GM12872 (cell line): ENCODE results near the gene ARL2.

Experiments used
- TF ChIP-seq, protein P1 (sequence below): IDR thresholded peaks from 3 replicates; pipeline ENCODE4 v1.5.1; 2011; ENCODE audit warnings: low read depth, mild to moderate bottlenecking, low read length, moderate library complexity; ENCODE audit not compliant: insufficient read depth

ARL2 gene

DNA sequence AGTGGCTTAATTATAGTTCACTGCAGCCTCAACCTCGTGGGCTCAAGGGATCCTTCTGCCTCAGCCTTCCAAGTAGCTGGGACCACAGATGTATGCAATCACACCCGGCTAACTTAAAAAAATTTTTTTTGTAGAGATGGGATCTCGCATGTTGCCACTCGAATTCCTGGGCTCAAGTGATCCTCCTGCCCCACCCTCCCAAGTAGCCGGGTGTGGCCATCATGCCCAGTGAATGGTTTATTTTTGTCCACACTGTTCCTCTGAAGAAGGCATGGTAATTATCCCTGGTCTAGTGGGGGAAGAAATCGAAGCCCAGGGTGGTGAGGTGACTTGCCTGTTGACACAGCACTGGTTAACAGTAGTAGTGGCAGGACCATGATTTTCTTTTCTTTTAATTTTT, 28.9 kb downstream of the ARL2 start:
- TF ChIP-seq, protein P1, sequence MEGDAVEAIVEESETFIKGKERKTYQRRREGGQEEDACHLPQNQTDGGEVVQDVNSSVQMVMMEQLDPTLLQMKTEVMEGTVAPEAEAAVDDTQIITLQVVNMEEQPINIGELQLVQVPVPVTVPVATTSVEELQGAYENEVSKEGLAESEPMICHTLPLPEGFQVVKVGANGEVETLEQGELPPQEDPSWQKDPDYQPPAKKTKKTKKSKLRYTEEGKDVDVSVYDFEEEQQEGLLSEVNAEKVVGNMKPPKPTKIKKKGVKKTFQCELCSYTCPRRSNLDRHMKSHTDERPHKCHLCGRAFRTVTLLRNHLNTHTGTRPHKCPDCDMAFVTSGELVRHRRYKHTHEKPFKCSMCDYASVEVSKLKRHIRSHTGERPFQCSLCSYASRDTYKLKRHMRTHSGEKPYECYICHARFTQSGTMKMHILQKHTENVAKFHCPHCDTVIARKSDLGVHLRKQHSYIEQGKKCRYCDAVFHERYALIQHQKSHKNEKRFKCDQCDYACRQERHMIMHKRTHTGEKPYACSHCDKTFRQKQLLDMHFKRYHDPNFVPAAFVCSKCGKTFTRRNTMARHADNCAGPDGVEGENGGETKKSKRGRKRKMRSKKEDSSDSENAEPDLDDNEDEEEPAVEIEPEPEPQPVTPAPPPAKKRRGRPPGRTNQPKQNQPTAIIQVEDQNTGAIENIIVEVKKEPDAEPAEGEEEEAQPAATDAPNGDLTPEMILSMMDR, result no peak

DNA sequence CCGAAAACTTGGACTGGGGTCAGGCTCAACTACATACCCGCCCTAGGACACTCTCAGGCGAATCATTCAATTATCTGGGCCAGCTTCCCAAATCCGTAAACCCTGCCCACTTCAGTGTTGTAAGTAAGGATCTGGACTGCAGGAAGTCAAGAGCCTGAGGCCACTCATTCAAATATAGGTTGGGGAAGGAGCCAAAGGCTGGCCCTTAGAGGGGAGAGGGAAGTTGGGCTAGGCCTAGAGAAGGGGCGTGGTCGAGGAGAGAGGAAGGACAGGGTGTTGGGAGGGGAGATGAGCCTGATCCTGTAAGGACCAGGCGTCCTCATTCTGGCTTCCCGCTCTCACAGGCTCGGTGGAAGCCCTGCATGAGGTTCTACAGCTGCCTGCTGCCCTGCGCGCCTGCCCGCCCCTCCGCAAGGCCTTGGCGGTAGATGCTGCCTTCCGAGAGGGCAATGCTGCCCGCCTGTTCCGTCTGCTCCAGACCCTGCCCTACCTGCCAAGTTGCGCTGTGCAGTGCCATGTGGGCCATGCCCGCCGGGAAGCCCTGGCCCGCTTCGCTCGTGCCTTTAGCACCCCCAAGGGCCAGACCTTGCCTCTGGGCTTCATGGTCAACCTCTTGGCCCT, 30.0 kb downstream of the ARL2 start:
- TF ChIP-seq, protein P1, result no peak

DNA sequence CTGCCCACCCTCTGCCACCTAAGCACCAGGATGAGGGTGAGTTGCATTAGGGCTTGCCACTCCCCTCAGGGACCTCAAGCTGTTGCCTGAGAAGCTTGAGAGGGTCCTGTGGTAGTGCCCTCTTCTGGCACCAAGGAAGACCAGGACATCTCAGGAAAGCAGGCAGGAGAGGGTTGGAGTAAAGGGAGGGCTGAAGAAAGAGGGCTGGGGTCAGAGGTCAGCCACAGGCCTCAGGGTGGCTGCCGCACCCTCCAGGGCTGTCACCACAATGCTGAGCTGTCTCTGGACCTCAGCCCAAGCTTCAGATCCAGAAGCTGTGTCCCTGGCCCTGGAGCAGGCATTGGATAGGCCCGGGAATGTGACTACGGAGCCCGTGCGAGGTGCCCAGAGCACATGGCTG, 31.1 kb downstream of the ARL2 start:
- TF ChIP-seq, protein P1, result no peak

DNA sequence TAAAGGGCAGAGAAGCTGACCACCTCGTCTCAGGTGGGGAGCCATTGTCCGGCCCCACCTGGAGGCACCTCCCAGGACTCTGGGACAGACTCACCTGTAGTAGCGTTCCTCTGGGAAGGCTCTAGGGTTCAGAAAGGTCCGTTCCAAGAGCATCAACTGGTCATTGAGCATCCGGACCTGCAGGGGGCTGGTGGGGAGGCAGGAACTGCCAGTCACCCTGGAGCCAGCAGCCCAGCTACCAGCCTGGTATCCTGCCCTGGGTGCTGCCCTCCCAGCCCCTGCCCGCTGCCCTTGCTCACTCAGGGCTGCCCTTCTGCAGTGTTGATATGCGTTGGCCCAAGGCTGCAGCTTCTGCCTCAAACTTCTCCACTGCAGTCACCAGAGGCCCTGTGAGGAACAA, 31.8 kb downstream of the ARL2 start:
- TF ChIP-seq, protein P1, result no peak

DNA sequence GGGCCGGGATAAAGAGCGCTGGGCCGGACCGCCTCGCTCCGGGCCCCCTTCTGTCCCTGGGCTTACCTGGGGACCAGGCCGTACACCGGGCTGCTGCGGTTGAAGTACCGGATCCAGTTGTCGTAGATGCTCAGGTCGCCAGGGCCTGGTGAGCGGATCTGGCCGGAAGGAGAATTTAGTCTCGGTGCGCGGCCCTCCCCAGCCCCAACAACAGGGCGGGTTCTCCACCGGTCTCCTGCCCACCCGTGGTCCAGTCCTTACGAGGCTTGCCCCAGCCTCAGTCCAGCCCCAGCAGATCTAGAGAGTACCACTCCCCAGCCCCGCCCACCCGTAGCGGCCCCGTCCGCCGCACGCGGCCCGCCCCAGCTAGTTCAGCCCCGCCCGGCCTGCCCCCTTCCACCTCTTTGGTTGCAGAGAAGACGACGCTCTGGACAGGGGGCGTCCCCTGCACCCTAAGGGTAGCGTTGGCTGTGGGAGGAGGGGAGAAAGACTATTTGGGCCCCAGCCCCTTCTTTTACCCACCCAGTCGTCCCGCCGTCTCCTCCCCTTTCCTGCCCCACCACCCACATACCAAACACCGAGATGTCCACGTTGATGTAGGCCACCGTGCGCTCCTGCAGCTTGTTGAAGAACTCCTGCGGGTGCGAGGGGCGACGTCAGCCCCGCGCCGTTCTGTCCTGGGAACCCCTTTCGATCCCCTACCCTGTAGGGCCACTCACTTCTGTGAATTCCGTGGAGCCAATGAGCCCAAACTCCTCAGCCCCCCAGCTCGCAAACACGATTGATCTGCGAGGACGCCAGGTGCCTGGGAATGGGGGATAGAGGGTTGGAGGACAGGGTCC, 33.8 kb downstream of the ARL2 start:
- TF ChIP-seq, protein P1, result no peak

DNA sequence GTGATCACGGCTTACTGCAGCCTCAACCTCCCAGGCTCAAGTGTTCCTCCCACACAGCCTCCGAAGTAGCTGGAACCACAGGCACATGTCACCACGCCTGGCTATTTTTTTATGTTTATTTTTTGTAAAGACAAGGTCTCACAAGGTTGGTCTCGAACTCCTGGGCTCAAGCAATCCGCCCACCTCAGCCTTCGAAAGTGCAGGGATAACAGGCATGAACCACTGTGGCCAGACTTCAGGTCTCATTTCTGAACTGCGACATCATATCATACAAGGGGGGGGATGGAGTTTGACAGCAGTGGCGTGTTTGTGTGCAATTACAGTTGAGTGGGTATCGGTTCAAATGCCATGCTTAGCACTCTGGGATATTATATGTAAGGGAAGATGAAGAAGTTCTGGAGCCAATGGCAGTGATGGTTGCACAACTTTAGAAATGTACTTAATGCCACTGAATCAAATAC, 37.5 kb downstream of the ARL2 start:
- TF ChIP-seq, protein P1, result no peak

DNA sequence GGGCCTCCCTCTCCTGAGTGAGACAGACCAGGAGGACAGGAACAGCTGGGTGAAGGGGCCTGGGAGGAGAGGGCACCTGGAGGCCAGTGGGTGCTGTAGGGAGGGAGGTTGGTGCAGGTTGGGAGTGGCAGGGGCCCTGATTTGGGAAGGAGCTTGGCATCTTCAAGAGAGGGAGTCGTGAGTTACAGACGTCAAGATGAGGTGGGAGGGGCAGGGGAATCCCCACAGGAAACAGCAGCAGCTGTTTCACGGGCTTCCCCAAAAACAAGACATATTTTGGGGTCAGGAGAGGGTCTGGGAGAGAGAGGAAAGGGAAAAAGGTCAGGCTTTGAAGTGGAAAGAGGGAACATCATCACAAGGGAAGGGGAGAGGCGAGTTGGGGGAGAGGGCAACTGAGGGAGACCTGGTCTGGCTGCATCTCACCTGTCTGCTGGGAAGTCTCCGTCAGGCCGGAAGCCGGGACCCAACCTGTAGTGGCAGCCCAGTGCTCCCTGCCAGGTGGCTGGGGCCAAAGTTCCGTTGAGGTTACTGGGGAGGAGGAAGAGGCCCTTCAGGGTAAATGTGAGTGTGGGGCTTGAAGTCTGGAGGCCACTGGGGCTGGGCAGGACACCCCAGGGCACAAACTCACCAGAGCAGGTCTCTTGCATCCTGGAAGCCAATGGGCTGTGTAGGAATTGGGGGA, 40.0 kb downstream of the ARL2 start:
- TF ChIP-seq, protein P1, result no peak
